HEK293 (cell line): ENCODE results near the gene TASP1.

Experiments used
- CTCF ChIA-PET: fragments of 350-600 bp; formaldehyde crosslinking; extraction: SDS; loops from one replicate; lab custom pipeline; 2021; ENCODE audit warnings: antibody characterized with exemption; lab: Yijun Ruan, JAX
- POLR2A ChIA-PET: fragments of 300-600 bp; formaldehyde crosslinking; extraction: SDS; loops from one replicate; lab custom pipeline; 2020; ENCODE audit warnings: antibody characterized with exemption, inconsistent platforms; lab: Yijun Ruan, JAX
- H3K27ac ChIP-seq: fragments of 200-500 bp; sonication (Bioruptor generic); 2 replicates; pipeline ENCODE4 v1.5.1; 2014; ENCODE audit warnings: low read depth, low read length, control low read depth, inconsistent platforms; ENCODE audit errors: extremely low read depth
- H3K36me3 ChIP-seq, 2 experiments: fragments of 200-500 bp in 1 of 2; sonication (Bioruptor generic) in 1 of 2; 1 replicate in 1 of 2; 2 replicates in 1 of 2; pipeline ENCODE4 v1.5.1; 2014 to 2017; ENCODE audit warnings: inconsistent platforms in 2 of 2, low read length in 2 of 2; ENCODE audit not compliant: control insufficient read depth in 2 of 2, insufficient read depth in 1 of 2
- H3K4me1 ChIP-seq: fragments of 200-500 bp; sonication (Bioruptor generic); 2 replicates; pipeline ENCODE4 v1.5.1; 2014; ENCODE audit warnings: mild to moderate bottlenecking, low read length, inconsistent platforms; ENCODE audit not compliant: control insufficient read depth, insufficient read depth
- H3K4me3 ChIP-seq: 2 replicates; pipeline ENCODE4 v1.5.1; 2011; ENCODE audit warnings: low read depth, mild to moderate bottlenecking, control low read depth, low read length, moderate library complexity
- H3K9me3 ChIP-seq: fragments of 200-500 bp; sonication (Bioruptor generic); 2 replicates; pipeline ENCODE4 v1.5.1; 2014; ENCODE audit warnings: low read depth, low read length, inconsistent platforms; ENCODE audit not compliant: control insufficient read depth, insufficient read depth
- BCL11B ChIP-seq: fragments of 450-650 bp; formaldehyde crosslinking; IDR thresholded peaks from 2 replicates; pipeline ENCODE4 v1.5.1; 2016; ENCODE audit warnings: low read depth, missing biosample characterization, missing genetic modification characterization
- HOXD13 ChIP-seq: sonication (generic); formaldehyde crosslinking; IDR thresholded peaks from 2 replicates; pipeline ENCODE4 v1.8.0; 2022; ENCODE audit warnings: missing genetic modification reagents, borderline replicate concordance
- SCRT2 ChIP-seq: fragments of 450-650 bp; formaldehyde crosslinking; IDR thresholded peaks from 2 replicates; pipeline ENCODE4 v1.5.1; 2016; ENCODE audit warnings: missing biosample characterization, missing genetic modification characterization
- ZFP69B ChIP-seq: fragments of 450-650 bp; formaldehyde crosslinking; IDR thresholded peaks from 2 replicates; pipeline ENCODE4 v1.5.1; 2016; ENCODE audit warnings: missing biosample characterization, missing genetic modification characterization
- ZNF121 ChIP-seq: fragments of 450-650 bp; formaldehyde crosslinking; IDR thresholded peaks from 2 replicates; pipeline ENCODE4 v1.5.1; 2016; ENCODE audit warnings: missing biosample characterization, missing genetic modification characterization
- ZNF157 ChIP-seq: fragments of 450-650 bp; formaldehyde crosslinking; IDR thresholded peaks from 2 replicates; pipeline ENCODE4 v1.5.1; 2016; ENCODE audit warnings: missing biosample characterization, missing genetic modification characterization
- ZNF16 ChIP-seq: fragments of 450-650 bp; formaldehyde crosslinking; IDR thresholded peaks from 2 replicates; pipeline ENCODE4 v1.5.1; 2016; ENCODE audit warnings: low read depth, missing biosample characterization, missing genetic modification characterization
- ZNF274 ChIP-seq, 2 experiments: fragments of 200-500 bp in 1 of 2; fragments of 450-650 bp in 1 of 2; sonication (Bioruptor generic) in 1 of 2; formaldehyde crosslinking in 1 of 2; IDR thresholded peaks; 2 replicates each; pipeline versions ENCODE4 v1.5.1 to v1.6.1; 2014 to 2016; ENCODE audit warnings: borderline replicate concordance in 1 of 2, inconsistent platforms in 1 of 2, low read length in 1 of 2, missing biosample characterization in 1 of 2, missing genetic modification characterization in 1 of 2
- ZNF302 ChIP-seq: fragments of 450-650 bp; formaldehyde crosslinking; IDR thresholded peaks from 2 replicates; pipeline ENCODE4 v1.5.1; 2016; ENCODE audit warnings: missing biosample characterization, missing genetic modification characterization, low read depth
- ZNF391 ChIP-seq: fragments of 450-650 bp; formaldehyde crosslinking; IDR thresholded peaks from 2 replicates; pipeline ENCODE4 v1.5.1; 2016; ENCODE audit warnings: low read depth, missing biosample characterization, missing genetic modification characterization, borderline replicate concordance
- ZNF423 ChIP-seq: fragments of 450-650 bp; formaldehyde crosslinking; IDR thresholded peaks from 2 replicates; pipeline ENCODE4 v1.5.1; 2016; ENCODE audit warnings: missing biosample characterization, missing genetic modification characterization
- ZNF426 ChIP-seq: fragments of 450-650 bp; formaldehyde crosslinking; IDR thresholded peaks from 2 replicates; pipeline ENCODE4 v1.5.1; 2017; ENCODE audit warnings: missing biosample characterization, missing genetic modification characterization, mild to moderate bottlenecking, inconsistent platforms, moderate library complexity
- ZNF48 ChIP-seq: fragments of 450-650 bp; formaldehyde crosslinking; IDR thresholded peaks from 2 replicates; pipeline ENCODE4 v1.5.1; 2016; ENCODE audit warnings: missing biosample characterization, missing genetic modification characterization
- ZNF501 ChIP-seq: fragments of 450-650 bp; formaldehyde crosslinking; IDR thresholded peaks from 2 replicates; pipeline ENCODE4 v1.5.1; 2016; ENCODE audit warnings: missing biosample characterization, missing genetic modification characterization
- ZNF544 ChIP-seq: fragments of 450-650 bp; formaldehyde crosslinking; IDR thresholded peaks from 2 replicates; pipeline ENCODE4 v1.5.0; 2017; ENCODE audit warnings: missing biosample characterization, missing genetic modification characterization
- ZNF571 ChIP-seq: fragments of 450-650 bp; formaldehyde crosslinking; IDR thresholded peaks from 2 replicates; pipeline ENCODE4 v1.5.0; 2017; ENCODE audit warnings: missing biosample characterization, missing genetic modification characterization
- ZNF600 ChIP-seq: fragments of 450-650 bp; formaldehyde crosslinking; IDR thresholded peaks from 2 replicates; pipeline ENCODE4 v1.5.1; 2016; ENCODE audit warnings: missing biosample characterization, missing genetic modification characterization
- ZNF660 ChIP-seq: fragments of 450-650 bp; IDR thresholded peaks from 2 replicates; pipeline ENCODE4 v1.5.1; 2018; ENCODE audit warnings: missing biosample characterization, mild to moderate bottlenecking, missing genetic modification characterization
- ZNF664 ChIP-seq: fragments of 450-650 bp; formaldehyde crosslinking; IDR thresholded peaks from 2 replicates; pipeline ENCODE4 v1.5.1; 2016; ENCODE audit warnings: missing biosample characterization, missing genetic modification characterization
- ZNF707 ChIP-seq: fragments of 450-650 bp; formaldehyde crosslinking; IDR thresholded peaks from 2 replicates; pipeline ENCODE4 v1.5.1; 2016; ENCODE audit warnings: missing biosample characterization, missing genetic modification characterization
- ZNF747 ChIP-seq: fragments of 450-650 bp; formaldehyde crosslinking; IDR thresholded peaks from 2 replicates; pipeline ENCODE4 v1.5.1; 2016; ENCODE audit warnings: missing biosample characterization, missing genetic modification characterization
- TF ChIP-seq, protein P1 (sequence below): fragments of 450-650 bp; formaldehyde crosslinking; IDR thresholded peaks from 2 replicates; pipeline ENCODE4 v1.5.1; 2016; ENCODE audit warnings: missing biosample characterization, missing genetic modification characterization
- TF ChIP-seq, protein P2 (sequence below): fragments of 450-650 bp; formaldehyde crosslinking; IDR thresholded peaks from 2 replicates; pipeline ENCODE4 v1.5.1; 2016; ENCODE audit warnings: missing biosample characterization, missing genetic modification characterization

TASP1 gene

DNA sequence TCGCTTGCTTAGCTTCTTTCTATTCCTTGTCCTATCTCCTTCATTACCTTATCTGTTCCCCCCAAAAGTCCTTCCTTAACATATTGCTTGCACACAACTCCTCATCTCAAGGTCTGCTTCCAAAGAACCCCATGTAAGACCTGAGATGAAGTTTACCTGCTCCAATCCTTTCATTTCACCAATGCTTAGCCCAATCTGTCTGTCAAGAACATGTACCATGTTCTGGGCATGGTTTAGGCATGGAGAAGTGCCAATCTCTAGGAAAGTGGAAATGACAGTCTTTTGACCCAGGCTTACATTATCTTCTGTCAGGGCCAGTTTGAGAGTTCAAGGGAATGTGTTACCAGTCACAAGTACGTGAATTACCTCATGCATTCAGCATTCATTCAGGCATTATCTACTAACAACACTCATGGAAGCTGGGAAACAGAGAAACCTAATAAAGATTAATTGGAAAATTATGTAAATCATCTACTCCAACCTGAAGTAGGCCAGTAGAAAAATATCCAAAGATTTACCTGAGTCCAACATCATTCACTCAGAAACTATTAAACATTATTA lies 15.8 kb upstream of the TASP1 start:
- no peak for TF ChIP-seq HOXD13
- TF ChIP-seq ZNF571 (tag by site-specific recombination): no peak
- TF ChIP-seq ZNF600: no peak
- TF ChIP-seq ZNF48: no peak
- no peak for TF ChIP-seq ZNF302 (tag by site-specific recombination)
- TF ChIP-seq ZNF664 (tag by site-specific recombination): no peak
- TF ChIP-seq ZNF423 (tag by site-specific recombination): no peak
- TF ChIP-seq SCRT2: no peak
- TF ChIP-seq ZFP69B (tag by site-specific recombination): no peak
- TF ChIP-seq ZNF426 (tag by site-specific recombination): no peak
- Histone ChIP-seq H3K36me3 (no peaks in the 10 kb centered on the region), H3K4me1 (peaks cover 14% of the 10 kb centered on the region), H3K27ac (no peak overlapping the region), H3K9me3 (no peaks in the 10 kb centered on the region), H3K4me3 (no peak overlapping the region)
- POLR2A ChIA-PET: no interaction called here
- CTCF ChIA-PET: interaction anchor here (1.0 kb wide), 1 partner anchor 116 kb away, joined by 5 read pairs; no protein-coding TSS in a partner anchor

DNA sequence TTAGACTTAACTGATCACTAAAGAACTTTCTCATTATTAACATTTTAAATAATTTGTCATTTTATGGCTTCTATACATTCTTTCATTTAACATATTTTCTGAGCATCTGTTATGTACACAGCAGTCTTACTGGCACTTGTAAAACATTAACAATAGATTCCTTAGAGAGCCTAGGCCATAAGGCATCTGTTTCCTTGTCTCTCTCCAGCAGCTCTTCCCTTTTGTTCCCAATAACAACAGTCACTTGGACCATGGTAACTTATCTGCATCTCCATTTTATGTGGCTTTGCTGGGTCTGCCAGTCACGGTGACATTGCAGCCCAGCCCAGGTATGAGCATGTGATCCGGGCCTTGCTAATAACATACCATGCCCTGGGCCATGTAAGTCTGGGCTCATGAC lies 11.7 kb upstream of the TASP1 start:
- Histone ChIP-seq H3K4me1 (peaks cover 12% of the 10 kb centered on the region), H3K36me3 (no peaks in the 10 kb centered on the region), H3K9me3 (no peaks in the 10 kb centered on the region)
- POLR2A ChIA-PET: no interaction called here
- CTCF ChIA-PET: no interaction called here
- TF ChIP-seq, protein P1, sequence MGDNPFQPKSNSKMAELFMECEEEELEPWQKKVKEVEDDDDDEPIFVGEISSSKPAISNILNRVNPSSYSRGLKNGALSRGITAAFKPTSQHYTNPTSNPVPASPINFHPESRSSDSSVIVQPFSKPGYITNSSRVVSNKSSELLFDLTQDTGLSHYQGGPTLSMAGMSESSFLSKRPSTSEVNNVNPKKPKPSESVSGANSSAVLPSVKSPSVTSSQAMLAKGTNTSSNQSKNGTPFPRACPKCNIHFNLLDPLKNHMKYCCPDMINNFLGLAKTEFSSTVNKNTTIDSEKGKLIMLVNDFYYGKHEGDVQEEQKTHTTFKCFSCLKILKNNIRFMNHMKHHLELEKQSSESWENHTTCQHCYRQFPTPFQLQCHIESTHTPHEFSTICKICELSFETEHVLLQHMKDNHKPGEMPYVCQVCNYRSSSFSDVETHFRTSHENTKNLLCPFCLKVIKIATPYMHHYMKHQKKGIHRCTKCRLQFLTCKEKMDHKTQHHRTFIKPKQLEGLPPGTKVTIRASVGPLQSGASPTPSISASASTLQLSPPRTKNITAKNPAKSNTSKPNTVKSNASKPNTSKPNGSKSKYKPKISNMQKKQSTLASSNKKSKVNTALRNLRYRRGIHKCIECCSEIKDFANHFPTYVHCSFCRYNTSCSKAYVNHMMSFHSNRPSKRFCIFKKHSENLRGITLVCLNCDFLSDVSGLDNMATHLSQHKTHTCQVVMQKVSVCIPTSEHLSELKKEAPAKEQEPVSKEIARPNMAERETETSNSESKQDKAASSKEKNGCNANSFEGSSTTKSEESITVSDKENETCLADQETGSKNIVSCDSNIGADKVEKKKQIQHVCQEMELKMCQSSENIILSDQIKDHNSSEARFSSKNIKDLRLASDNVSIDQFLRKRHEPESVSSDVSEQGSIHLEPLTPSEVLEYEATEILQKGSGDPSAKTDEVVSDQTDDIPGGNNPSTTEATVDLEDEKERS (tag by site-specific recombination): no peak
- TF ChIP-seq ZNF707 (tag by site-specific recombination) (no peak), ZNF274 (IDR thresholded peaks at IDR 0.05; ENCODE audit: low read length) (no peak), ZNF274 (tag by site-specific recombination; IDR thresholded peaks at IDR 0.05; ENCODE audit: borderline replicate concordance) (no peak), ZNF501 (tag by site-specific recombination) (no peak), ZNF121 (tag by site-specific recombination) (no peak), BCL11B (tag by site-specific recombination) (no peak), ZNF660 (tag by site-specific recombination) (no peak), ZNF391 (tag by site-specific recombination) (no peak), ZNF157 (tag by site-specific recombination) (no peak), ZNF16 (tag by site-specific recombination) (no peak), ZNF747 (no peak), ZNF544 (no peak), ZFP69B (tag by site-specific recombination) (no peak)
- TF ChIP-seq, protein P2, sequence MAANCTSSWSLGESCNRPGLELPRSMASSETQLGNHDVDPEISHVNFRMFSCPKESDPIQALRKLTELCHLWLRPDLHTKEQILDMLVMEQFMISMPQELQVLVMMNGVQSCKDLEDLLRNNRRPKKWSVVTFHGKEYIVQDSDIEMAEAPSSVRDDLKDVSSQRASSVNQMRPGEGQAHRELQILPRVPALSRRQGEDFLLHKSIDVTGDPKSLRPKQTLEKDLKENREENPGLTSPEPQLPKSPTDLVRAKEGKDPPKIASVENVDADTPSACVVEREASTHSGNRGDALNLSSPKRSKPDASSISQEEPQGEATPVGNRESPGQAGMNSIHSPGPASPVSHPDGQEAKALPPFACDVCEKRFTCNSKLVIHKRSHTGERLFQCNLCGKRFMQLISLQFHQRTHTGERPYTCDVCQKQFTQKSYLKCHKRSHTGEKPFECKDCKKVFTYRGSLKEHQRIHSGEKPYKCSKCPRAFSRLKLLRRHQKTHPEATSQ (tag by site-specific recombination): no peak
- TF ChIP-seq, all 188 proteins: peak for 0
- no peak overlapping the region for H3K4me3 ChIP-seq
- H3K27ac ChIP-seq: no peak overlapping the region
